ENCODE data around the gene SEC24B. TPM values are rescaled to one million over a fixed set of nuclear protein-coding genes. Genes with fewer than 3 reads are reported as not detected.

Gene SEC24B
- total RNA-seq, 1 experiment from 2014 or later, result 27.1 TPM

DNA sequence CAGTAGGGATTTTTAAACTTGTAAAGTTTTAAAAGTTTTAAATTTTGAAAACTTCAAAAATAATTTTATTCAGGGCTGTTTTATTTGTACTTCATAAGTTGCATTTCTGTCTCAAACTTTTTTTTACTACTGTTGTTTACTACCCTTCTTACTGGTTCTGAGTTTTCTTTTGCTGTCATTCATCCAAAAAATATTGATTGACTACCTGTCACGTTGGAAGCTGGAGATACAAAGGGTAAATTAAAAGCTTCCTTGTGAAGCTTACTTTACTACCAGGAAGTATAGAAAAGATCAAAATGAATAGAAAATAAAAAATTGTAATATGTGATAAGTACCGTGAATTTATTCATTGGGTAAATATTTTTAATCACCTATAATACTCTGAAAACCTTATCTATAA, 77.1 kb downstream of the SEC24B start:
- H3K4me2 ChIP-seq (ENCODE audit: insufficient read depth, insufficient read length, low read length), result no peak overlapping the region
- WGBS (ENCODE audit: extremely low coverage, insufficient read length, low lambda C conversion rate), result no CpG with 5 or more reads among the region's 2 CpGs
- H3K4me1 Mint-ChIP-seq, result no peaks in the 10 kb centered on the region
- H3K23me2 ChIP-seq (ENCODE audit: insufficient read length, low read depth, low read length, poor library complexity, severe bottlenecking), result no peaks in the 10 kb centered on the region
- no peak overlapping the region for H3K27ac ChIP-seq (ENCODE audit: insufficient read length, low read depth, low read length)
- no peak overlapping the region for H3K4me3 Mint-ChIP-seq
- H4K20me1 ChIP-seq (ENCODE audit: control insufficient read depth, insufficient read depth, insufficient read length), result no peaks in the 10 kb centered on the region
- H3K36me3 Mint-ChIP-seq (ENCODE audit: insufficient read depth in 1 of 3, low read depth in 3 of 3), result peaks cover 21 to 63% (median 50%) of the 10 kb centered on the region in 3 experiments
- no peak overlapping the region for H2AFZ ChIP-seq (ENCODE audit: low read length)
- H3K9me3 Mint-ChIP-seq, result no peaks in the 10 kb centered on the region
- H4K5ac ChIP-seq (ENCODE audit: insufficient read length, low read depth, low read length), result no peak overlapping the region
- no peaks in the 10 kb centered on the region for H3K4me1 ChIP-seq (ENCODE audit: insufficient read depth, low read length)
- no peak for DNase-seq
- H3K27ac Mint-ChIP-seq, result no peak overlapping the region
- H3K14ac ChIP-seq (ENCODE audit: insufficient read depth, low read length), result no peak overlapping the region
- H2BK20ac ChIP-seq (ENCODE audit: low read depth, low read length, poor library complexity, severe bottlenecking), result no peak overlapping the region
- H2BK12ac ChIP-seq (ENCODE audit: insufficient read length, low read depth, low read length), result no peak overlapping the region
- no peaks in the 10 kb centered on the region for H3K9me3 ChIP-seq (ENCODE audit: control insufficient read depth, low read depth, low read length)
- H2BK5ac ChIP-seq (ENCODE audit: insufficient read length, low read length), result no peak overlapping the region
- H3K79me2 ChIP-seq (ENCODE audit: insufficient read depth, low read length), result no peaks in the 10 kb centered on the region
- no peak overlapping the region for H3K9ac ChIP-seq (ENCODE audit: extremely low read depth, insufficient read length, low read length)
- no peak overlapping the region for H2AK5ac ChIP-seq (ENCODE audit: insufficient read length, low read length)
- H3K23ac ChIP-seq (ENCODE audit: insufficient read length, low read depth, low read length), result no peak overlapping the region
- no peak overlapping the region for H2BK120ac ChIP-seq (ENCODE audit: low read depth, low read length, poor library complexity, severe bottlenecking)
- no peak overlapping the region for H3T11ph ChIP-seq (ENCODE audit: low read length)
- H3K27me3 ChIP-seq (ENCODE audit: insufficient read depth, low read length), result no peaks in the 10 kb centered on the region
- no peaks in the 10 kb centered on the region for H3K79me1 ChIP-seq (ENCODE audit: insufficient read depth, low read depth, low read length, poor library complexity, severe bottlenecking)
- no peak overlapping the region for H4K8ac ChIP-seq (replicated peaks; ENCODE audit: insufficient read length, low read depth, low read length)
- H3K18ac ChIP-seq (ENCODE audit: insufficient read length, low read depth, low read length), result no peak overlapping the region
- TF ChIP-seq, protein P1, sequence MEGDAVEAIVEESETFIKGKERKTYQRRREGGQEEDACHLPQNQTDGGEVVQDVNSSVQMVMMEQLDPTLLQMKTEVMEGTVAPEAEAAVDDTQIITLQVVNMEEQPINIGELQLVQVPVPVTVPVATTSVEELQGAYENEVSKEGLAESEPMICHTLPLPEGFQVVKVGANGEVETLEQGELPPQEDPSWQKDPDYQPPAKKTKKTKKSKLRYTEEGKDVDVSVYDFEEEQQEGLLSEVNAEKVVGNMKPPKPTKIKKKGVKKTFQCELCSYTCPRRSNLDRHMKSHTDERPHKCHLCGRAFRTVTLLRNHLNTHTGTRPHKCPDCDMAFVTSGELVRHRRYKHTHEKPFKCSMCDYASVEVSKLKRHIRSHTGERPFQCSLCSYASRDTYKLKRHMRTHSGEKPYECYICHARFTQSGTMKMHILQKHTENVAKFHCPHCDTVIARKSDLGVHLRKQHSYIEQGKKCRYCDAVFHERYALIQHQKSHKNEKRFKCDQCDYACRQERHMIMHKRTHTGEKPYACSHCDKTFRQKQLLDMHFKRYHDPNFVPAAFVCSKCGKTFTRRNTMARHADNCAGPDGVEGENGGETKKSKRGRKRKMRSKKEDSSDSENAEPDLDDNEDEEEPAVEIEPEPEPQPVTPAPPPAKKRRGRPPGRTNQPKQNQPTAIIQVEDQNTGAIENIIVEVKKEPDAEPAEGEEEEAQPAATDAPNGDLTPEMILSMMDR (conservative IDR thresholded peaks at IDR 0.05), result no peak
- no peak overlapping the region for H4K91ac ChIP-seq (ENCODE audit: insufficient read length, low read depth, low read length)
- H3K4ac ChIP-seq (ENCODE audit: low read depth, low read length), result no peak overlapping the region
- no peak overlapping the region for H3K56ac ChIP-seq (ENCODE audit: insufficient read length, low read depth, low read length)
- no peaks in the 10 kb centered on the region for H3K27me3 Mint-ChIP-seq (ENCODE audit: low read depth)
- H2BK15ac ChIP-seq (ENCODE audit: low read depth, low read length), result no peak overlapping the region

Measured in H9 (cell line).